Measurements from ENCODE around the gene MIR17HG.

Gene MIR17HG

GRCh38 chr13:91359111-91359510 lies 11.6 kb downstream of the MIR17HG start:
- no peak overlapping the region for H3K4me2 ChIP-seq (ENCODE audit: low read length)
- no peak overlapping the region for H3K4me3 ChIP-seq (ENCODE audit: low read depth, low read length, poor library complexity, severe bottlenecking)
- TF ChIP-seq CTCF (IDR thresholded peaks at IDR 0.05; ENCODE audit: low read length) (no peak), EZH2 (IDR thresholded peaks at IDR 0.05; ENCODE audit: borderline replicate concordance, low read length) (no peak)
- no peak overlapping the region for H3K27ac ChIP-seq (ENCODE audit: low read depth, low read length, poor library complexity, severe bottlenecking)
- H3K9ac ChIP-seq (ENCODE audit: low read length), result no peak overlapping the region
- H3K9me2 ChIP-seq (ENCODE audit: low read depth, low read length), result no peaks in the 10 kb centered on the region
- no peak overlapping the region for H2AFZ ChIP-seq (ENCODE audit: low read length)
- no peaks in the 10 kb centered on the region for H3K27me3 ChIP-seq (ENCODE audit: insufficient read depth, low read length)
- H3K4me1 ChIP-seq (ENCODE audit: insufficient read depth, low read length, severe bottlenecking), result peaks cover 8% of the 10 kb centered on the region
- H3K9me3 ChIP-seq (ENCODE audit: low read length), result no peaks in the 10 kb centered on the region
- H3K36me3 ChIP-seq (ENCODE audit: insufficient read depth, low read length), result peaks cover 48% of the 10 kb centered on the region
- H4K20me1 ChIP-seq (ENCODE audit: insufficient read depth, low read length), result no peaks in the 10 kb centered on the region
- no peaks in the 10 kb centered on the region for H3K79me2 ChIP-seq (ENCODE audit: insufficient read depth, low read length)
- peaks cover 43% of the 10 kb centered on the region for H3F3A ChIP-seq (ENCODE audit: insufficient read depth, low read length)

GRCh38 chr13:91359631-91360030 lies 12.1 kb downstream of the MIR17HG start:
- H3K4me3 ChIP-seq (ENCODE audit: low read depth, low read length, poor library complexity, severe bottlenecking), result no peak overlapping the region
- H3K4me2 ChIP-seq (ENCODE audit: low read length), result no peak overlapping the region
- TF ChIP-seq EZH2 (IDR thresholded peaks at IDR 0.05; ENCODE audit: borderline replicate concordance, low read length) (no peak), CTCF (IDR thresholded peaks at IDR 0.05; ENCODE audit: low read length) (no peak)
- no peaks in the 10 kb centered on the region for H3K9me3 ChIP-seq (ENCODE audit: low read length)
- H3K4me1 ChIP-seq (ENCODE audit: insufficient read depth, low read length, severe bottlenecking), result peaks cover 8% of the 10 kb centered on the region
- H3K9me2 ChIP-seq (ENCODE audit: low read depth, low read length), result no peaks in the 10 kb centered on the region
- H3K79me2 ChIP-seq (ENCODE audit: insufficient read depth, low read length), result no peaks in the 10 kb centered on the region
- no peaks in the 10 kb centered on the region for H3K27me3 ChIP-seq (ENCODE audit: insufficient read depth, low read length)
- no peaks in the 10 kb centered on the region for H4K20me1 ChIP-seq (ENCODE audit: insufficient read depth, low read length)
- no peak overlapping the region for H2AFZ ChIP-seq (ENCODE audit: low read length)
- H3F3A ChIP-seq (ENCODE audit: insufficient read depth, low read length), result peaks cover 42% of the 10 kb centered on the region
- H3K9ac ChIP-seq (ENCODE audit: low read length), result no peak overlapping the region
- peaks cover 43% of the 10 kb centered on the region for H3K36me3 ChIP-seq (ENCODE audit: insufficient read depth, low read length)
- no peak overlapping the region for H3K27ac ChIP-seq (ENCODE audit: low read depth, low read length, poor library complexity, severe bottlenecking)

- no peaks in the 10 kb centered on the region for H3K27me3 ChIP-seq (ENCODE audit: insufficient read depth, low read length)
- H3K4me2 ChIP-seq (ENCODE audit: low read length), result no peak overlapping the region
- no peak overlapping the region for H3K4me3 ChIP-seq (ENCODE audit: low read depth, low read length, poor library complexity, severe bottlenecking)
- no peaks in the 10 kb centered on the region for H3K9me2 ChIP-seq (ENCODE audit: low read depth, low read length)
- peaks cover 36% of the 10 kb centered on the region for H3F3A ChIP-seq (ENCODE audit: insufficient read depth, low read length)
- no peak overlapping the region for H3K9ac ChIP-seq (ENCODE audit: low read length)
- peaks cover 8% of the 10 kb centered on the region for H3K4me1 ChIP-seq (ENCODE audit: insufficient read depth, low read length, severe bottlenecking)
- H3K9me3 ChIP-seq (ENCODE audit: low read length), result no peaks in the 10 kb centered on the region
- no peaks in the 10 kb centered on the region for H3K79me2 ChIP-seq (ENCODE audit: insufficient read depth, low read length)
- no peaks in the 10 kb centered on the region for H4K20me1 ChIP-seq (ENCODE audit: insufficient read depth, low read length)
- peaks cover 37% of the 10 kb centered on the region for H3K36me3 ChIP-seq (ENCODE audit: insufficient read depth, low read length)
- TF ChIP-seq CTCF (IDR thresholded peaks at IDR 0.05; ENCODE audit: low read length) (no peak), EZH2 (IDR thresholded peaks at IDR 0.05; ENCODE audit: borderline replicate concordance, low read length) (no peak)
- H3K27ac ChIP-seq (ENCODE audit: low read depth, low read length, poor library complexity, severe bottlenecking), result no peak overlapping the region
- H2AFZ ChIP-seq (ENCODE audit: low read length), result no peak overlapping the region
These were observed 12.8 kb downstream of the MIR17HG start for GRCh38 chr13:91360246-91360751.

All from OCI-LY1 (cell line).